Activated CD8-positive, alpha-beta memory T cell treated with anti-CD3 and anti-CD28 coated beads, Interleukin-2, amount 50 U/mL, for 48 hours (primary cell): ENCODE results near the gene CELA1.
A peak's percentile ranks its signal among the peaks of the same experiment; 100 is the strongest.

Experiments used
- DNase-seq: peaks from one replicate; pipeline ENCODE4 v3.0.0-alpha.2; 2020

CELA1 gene

DNA sequence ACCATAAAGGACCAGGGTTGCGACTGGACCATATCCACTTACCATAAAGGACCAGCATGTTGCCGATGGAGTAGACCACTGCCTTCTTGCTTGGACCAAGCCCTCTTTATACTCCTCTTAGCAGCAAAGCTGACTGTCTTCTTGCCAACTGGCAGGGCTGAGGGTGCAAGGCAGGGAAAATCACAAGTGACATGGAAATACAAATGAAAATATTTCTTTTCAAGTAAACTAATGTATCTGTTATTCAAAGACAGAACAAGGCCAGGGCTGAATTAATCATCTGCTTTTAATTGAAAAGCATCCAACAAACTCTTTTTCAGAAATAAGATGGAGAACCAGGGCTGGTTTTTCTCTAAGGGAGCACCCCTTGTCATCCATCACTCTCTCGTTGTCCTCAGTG, at the start of gene CELA1:
CELA1 (minus strand) TSS at position 99 of the 400 bp plus-strand sequence; CDS start at position 58, 41 bp downstream.
- DNase-seq: no peak

DNA sequence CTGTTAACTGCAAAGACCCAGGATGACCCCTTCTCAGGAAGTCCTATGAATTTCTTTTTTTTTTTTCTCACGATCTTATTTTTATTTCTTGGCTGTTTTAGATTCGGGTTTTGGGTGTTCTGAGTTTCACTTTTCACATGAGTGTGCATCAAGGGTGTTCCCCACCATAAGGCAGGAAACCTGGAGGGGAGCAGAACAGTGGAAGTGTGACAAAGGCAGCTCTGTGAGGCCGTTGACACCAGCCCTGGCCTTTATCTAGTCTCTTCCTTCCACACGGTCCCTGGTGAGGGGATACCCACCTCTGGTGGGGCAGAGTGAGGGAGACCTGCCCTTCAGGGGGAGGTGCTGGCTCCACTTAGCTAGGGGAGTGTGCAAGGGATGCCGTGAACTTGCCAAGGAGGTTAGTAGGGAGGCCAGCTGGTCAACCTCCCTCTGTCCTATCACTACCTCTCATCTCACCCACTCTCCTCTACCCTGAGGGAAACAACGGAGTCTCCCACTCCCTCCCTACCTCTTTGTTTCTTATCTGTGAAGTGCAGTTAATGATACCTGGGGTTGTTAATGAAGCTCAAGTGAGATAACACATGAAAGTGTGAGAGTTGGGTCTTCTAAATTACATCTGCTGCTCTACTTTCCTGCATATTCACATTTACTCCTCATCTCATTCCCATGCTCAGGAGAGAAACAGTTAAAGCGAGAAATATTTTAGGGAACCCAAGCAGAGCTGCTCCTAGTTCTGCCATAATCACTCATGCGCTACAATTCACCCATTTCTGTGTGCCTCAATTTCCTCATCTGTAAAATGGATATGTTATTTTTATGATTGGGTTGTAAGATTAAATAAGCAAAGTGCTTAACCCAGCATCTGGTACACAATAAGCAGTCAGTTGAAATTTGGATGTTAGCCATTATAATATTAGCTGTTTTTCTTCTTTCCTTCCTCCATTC, 49.1 kb upstream of the CELA1 start:
- peak; percentile 60 for DNase-seq

DNA sequence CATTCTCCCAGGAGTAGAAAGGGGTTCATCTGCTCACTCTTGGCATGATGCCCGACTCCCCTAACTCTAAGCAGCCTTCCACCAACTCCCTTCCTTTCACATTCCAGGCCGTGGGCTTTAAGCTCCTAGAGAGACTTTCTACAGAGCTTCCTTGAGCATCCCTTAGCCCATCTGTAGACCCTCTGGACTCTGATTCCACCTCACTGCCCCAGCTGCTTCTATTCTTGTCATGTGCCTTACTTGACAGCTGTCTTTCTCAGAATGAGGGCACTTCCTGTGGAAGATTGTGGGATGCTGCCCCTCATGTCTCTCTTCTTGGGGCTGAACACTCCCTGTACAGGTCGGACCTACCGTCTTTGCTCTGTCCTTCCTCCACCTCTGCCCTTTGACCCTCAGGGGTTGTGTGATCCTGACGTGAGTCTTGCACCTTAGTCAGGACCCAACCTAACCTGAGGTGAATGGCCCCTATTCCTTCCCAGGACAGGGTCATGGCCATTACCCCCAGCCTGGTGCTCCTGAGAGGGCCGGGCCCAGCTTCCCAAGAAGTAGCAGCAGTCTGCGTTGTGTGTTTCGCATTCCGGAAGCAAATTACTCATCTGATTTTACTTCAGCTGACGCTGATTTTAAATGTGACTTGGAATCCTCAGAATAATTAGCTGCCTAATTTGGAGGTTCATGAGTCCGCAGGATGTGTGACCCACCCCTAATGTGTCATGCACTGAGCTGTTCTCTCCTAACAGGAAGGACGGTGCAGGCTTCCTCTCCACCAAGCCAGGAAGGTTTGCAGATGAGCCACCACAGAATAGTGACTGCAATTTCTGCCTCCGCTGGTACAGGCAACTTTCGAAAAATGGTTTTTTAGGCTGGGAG, 47.4 kb upstream of the CELA1 start:
- peak; percentile 70 for DNase-seq

DNA sequence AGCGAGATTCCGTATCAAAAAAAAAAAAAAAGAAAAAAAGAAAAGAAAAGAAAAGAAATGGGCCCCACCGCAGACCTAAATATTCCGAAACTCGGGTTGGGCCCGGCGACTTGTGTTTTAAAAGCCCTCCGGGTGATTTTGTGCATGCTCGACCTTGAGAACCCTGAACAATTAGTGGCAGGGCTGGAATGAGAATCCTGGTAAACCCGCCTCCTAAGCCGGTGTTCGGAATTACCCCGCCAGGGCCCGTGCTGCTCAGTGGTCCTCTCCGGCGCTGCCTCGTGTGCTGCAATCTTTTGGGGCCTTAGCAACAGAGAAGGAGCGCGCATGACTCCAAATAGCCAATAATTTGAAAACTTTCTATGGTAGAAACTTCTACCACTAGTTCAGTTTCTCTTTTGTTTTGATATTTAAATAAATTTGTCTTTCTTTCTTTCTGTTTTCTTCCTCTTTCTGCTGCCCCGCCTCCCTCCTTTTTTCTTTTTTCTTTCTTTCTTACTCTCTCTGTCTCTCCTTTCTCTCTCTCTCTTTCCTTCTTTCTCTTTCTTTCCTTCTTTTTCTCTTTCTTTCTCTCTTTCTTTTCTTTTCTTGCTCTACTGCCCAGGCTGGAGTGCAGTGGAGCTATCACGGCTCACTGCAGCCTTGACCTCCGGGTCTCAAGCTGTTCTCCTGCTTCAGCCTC, 46.2 kb upstream of the CELA1 start:
- DNase-seq: peak; percentile 60

DNA sequence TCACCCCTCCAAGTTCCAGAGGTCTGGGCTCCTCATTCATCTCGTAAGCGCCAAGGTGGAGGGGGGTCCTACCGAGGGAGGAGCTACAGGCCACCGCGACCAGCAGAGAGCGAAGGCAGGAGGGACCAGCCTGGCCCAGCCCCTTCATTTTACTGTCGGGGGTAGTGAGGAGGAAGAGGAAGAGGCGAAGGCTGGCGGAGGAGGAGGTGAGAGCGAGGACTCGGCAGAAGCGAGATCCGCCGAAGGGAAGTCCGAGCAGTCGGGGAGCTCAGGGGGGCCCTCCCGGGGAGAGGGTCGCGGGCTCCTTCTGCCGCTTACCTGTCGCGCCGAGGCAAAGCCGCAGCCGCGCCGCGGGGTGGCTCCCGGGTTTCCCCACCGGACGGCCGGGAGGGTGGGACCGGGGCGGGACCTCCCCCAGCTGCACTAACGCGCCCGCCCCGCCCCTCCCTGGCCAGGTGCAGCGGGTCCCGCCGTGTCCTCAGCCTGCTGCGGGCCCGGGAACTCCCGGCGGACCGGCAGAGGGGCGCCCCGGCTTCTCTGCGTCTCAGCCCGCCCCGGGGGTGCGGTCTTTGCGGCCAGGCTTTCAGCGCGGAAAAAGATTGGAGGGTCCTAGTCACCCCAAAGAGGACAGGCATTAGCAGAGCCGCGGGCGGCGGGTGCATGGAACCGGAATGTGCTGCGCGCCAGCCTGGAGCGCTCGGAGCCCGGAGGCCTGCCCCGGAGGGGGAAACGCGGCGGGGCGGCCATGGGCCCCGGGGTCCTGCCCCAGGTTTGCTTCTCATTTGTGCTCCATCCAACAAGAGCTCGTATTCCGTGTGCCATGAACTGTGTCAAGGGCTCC, 45.0 kb upstream of the CELA1 start, which contains the start of gene GALNT6:
GALNT6 (minus strand) TSS at position 124 of the 841 bp plus-strand sequence. CDS start 11,625 bp downstream, outside the sequence.
- peak; percentile 84 for DNase-seq

DNA sequence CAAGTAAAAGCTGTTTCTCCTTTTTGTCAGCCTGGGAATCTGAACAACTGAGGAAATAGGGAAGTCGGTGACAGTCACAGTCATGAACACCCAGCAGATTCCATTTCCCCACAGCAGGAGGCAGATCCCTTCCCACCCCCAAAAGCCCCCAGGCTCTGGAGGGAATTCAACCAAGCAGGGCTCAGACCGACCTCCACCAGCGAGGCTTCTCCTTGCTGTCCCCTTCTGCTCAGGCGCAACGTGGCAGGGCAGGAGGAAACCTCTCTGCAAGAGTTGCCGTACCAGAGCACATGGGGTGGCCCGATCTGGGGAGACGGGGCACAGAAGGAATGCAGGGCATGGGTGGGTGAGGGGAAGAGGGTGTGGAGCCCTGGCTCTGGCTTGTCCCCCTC, 44.4 kb upstream of the CELA1 start:
- peak; percentile 72 for DNase-seq

DNA sequence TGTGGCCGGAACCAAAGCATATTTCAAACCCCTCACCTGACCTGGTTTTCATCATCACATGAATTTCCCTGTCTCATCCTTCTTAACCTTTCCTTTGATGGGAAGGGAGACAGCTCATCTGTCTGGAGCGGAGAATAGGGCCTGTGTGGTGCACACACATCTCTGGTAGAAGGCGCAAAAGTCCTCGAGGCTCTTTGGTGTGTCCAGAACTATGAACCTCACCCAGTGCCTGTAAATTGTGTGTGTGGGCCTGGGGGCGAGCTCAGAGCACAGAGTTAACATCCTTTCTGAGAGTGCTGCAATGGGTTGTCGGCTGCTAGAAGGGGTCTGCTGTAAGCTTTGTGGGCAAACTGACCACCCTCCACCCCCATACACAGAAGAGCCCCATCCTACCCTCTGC, 44.0 kb upstream of the CELA1 start:
- DNase-seq: peak; percentile 54

DNA sequence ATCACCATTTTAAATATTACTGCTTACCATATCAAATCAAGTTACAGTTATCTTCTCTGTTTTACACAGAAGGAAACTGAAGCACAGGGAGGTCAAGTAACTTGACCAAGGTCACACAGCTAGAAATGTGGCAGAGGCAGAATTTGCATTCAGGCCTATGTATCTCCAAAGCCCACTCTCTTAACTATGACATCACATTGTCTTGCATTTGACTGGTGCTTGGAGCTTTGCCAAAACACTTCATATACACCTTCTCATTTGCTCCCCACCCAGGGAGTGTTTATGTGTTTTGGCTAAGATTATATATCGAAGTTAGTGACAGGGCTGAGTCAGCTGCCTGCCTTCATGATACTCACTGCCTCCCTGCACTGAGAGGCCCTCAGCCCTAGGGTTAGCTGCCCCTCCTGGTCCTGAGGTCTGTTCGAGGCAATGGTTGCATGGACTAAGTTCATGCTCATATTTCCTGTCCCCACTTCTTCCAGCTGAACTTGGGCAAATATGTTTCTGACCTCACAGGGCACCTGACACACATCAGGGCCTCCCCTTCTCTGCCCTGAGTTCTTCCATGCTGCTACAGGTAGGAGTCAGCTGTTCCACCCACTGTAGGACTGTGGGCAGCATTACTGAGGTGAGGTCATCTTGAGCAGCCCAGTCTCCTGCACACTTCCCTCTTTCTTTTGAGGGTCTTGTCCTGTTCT, 43.0 kb upstream of the CELA1 start:
- DNase-seq: no peak

DNA sequence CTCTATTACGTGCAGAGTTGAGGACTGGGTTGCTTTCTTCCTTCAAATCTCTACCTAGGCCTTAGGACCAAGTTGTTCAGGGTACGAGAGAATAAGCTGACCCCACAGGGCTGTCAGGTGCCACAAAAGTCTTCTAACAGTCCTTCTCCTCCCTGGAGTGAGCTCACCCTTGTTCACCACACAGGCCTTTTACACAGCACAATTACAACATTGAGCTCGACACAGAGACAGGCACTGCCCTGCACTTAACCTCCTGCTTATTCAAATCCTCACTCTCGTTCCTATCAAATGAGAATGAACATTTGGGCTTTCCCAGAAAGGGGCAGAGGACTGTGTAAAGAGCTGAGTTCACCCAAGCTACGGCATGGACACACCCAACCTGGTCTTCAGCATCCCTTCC, 42.4 kb upstream of the CELA1 start:
- DNase-seq: no peak

DNA sequence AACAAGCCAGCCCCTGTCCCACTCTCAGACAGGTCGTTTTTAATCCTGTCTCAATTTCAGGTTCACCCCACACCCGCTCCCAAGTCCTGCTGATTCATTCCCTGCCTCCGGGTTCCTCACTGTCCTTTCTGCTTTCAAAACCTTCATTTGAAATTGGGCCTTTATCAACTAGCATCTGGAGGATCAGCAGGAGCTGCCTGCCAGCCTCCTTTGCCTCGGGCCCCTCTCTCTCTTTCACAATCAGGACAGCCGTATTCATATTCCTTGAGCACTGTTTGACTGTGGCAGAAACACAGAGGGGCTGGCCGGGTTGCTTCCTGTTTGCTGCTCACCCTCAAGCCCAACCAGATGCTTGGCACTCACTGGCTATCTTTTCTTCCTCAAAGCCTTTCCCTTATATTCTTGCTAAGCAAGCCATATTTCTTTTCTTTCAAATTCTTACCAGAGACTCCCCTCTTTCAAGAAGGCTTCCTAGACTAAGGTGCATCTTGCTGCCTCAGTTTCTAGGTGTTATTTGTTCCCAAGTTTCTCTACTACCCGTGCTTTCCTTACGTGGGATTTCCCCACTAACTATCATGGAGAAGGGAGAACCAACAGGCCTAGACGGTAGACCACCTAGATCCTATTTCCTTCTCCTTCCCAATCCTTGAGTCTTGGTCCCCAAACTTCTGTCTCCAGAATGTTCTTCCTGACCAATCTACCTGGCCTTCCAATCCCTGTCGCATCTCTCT, 41.8 kb upstream of the CELA1 start:
- no peak for DNase-seq

DNA sequence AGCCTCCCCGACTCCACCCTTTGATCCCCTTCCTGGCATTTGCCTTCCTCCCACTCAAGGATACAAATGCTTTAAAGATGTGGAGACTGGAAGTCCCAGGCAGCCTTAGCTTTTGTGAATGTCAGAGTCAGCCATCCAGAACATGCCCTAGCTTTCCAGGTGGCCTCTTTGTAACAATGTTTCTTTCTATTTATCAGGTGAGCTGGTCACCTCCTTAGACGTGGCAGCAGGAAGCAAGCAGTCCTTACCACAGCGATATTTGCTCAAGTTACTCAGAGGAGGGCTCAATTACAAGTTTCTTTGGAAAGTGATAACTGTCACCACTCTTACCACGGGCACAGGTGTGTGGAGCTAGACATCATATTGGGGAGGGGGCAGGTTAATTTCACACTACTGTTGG, 39.9 kb upstream of the CELA1 start:
- DNase-seq: no peak

DNA sequence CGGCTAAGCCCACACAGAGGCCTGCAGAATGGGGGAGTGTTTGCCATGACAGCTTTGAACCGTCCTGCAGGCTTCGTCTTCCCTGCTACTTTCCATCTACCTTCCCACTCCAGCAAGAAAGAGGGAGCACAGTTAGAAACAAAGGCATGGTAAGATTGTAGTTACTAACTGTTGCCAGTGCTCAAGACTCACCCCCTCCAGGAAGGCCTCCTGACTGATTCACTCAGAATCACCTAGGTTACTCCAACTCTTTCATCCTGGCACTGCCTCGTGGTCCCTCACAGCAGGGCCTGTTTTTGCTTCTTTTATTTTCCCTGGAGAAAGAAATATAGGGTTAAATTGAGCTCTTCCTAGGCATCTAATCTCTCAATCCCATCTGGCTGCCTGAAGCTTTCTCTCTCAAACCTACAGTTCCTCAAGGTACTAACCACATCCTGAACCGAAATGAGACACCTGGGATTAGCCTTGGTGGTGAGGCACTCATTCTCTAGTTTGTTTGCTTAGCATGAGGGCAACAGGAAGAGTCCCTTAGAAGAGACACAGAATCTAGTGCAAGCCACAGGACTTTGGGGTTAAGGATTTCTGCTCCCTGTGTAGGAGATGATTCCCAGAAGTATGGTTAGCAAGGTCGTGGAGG, 36.9 kb upstream of the CELA1 start:
- DNase-seq: no peak

DNA sequence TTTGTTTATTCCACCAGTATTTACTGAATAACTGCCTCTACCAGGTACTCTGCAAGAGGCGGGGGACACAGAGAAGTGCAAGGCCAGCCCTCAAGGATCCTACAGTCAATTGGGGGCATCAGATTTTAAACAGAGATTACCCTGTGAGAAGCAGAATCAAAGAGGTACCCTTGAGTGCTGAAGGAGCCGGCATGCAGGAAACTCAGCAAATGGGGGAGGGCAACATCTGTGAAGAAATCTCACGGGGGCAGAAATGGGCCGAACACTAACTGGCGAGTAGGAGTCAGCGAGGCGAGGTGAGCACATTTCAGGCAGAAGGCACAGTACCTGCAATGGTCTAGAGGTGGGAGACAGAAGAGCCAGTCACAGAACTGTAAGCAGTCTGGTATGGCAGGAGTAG, 35.7 kb upstream of the CELA1 start:
- no peak for DNase-seq

DNA sequence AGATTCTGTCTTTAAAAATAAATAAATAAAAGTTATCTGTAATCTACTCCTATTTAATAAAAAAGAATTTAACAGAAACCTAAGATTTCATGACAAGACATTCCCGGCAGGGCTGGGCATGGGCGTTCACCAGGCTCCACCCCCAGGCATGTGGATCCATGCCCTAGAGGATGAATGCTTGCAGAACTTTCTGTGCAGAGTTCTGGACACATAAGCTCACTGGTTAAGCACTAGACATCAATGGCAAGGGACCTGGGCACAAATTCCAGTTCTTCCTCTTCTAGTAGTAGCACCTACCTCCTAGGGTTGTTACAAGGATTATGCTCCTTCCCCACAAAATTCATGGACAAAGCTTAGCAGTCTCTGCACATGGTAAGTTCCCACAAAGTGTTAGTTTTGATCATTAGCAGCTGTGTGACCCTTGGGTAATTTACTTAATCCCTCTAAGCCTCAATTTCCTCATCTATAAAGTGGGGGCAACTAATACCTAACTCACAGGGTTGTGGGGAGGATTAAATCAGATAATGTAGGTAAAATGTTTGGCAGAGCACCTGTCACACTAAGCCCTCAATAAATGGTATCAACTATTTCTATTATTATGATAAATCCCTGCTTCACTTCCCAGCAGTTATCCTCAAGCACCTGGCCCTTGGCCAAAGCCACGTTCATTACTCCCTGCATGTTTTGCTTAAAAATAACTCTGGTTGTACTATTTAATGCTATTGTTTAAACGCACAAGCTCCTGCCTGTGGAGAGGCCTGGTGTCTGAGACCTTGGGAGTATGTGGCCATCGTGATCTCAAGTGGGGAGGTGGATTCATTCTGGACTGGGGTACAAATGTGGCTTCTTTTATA, 35.0 kb upstream of the CELA1 start:
- DNase-seq: no peak

DNA sequence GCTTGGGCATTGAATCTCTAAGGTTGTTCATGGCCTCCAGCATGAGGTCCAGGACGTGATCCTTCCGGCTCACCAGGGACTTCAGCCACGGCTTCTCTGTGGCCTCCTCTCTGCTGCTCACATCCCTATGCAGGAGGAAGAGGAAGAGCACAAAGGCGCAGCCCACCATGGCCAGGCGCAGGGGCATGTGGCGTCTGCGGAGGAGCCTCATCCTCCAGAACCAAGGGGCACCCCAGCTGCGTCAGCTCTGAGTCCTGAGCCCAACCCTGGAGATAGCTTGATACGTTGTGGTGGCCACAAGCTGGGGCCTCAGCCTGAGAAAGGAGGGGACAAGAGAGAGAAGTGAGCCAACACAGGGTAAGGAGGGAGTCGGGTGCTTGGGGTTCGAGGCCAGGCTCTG, 33.1 kb upstream of the CELA1 start:
- DNase-seq: no peak

DNA sequence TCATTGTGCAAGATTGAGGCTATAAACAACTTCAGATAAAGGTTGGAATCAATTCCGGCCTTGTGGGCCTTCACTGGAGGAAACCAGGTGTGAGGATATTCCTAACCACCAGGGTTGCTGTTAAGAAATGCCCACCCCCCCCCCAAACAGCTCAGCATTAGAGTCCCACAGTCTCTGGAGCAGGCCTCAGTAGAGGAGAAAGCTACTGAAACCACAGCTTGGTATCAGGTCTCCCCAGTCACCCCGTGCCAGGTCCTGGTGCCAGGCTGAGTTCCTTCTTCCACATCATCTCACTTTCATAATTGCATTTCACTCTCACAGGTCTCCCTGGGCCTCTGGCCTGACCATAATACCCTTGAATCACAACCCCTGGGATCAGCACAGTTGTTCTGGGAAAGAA, 32.3 kb upstream of the CELA1 start:
- DNase-seq: no peak

DNA sequence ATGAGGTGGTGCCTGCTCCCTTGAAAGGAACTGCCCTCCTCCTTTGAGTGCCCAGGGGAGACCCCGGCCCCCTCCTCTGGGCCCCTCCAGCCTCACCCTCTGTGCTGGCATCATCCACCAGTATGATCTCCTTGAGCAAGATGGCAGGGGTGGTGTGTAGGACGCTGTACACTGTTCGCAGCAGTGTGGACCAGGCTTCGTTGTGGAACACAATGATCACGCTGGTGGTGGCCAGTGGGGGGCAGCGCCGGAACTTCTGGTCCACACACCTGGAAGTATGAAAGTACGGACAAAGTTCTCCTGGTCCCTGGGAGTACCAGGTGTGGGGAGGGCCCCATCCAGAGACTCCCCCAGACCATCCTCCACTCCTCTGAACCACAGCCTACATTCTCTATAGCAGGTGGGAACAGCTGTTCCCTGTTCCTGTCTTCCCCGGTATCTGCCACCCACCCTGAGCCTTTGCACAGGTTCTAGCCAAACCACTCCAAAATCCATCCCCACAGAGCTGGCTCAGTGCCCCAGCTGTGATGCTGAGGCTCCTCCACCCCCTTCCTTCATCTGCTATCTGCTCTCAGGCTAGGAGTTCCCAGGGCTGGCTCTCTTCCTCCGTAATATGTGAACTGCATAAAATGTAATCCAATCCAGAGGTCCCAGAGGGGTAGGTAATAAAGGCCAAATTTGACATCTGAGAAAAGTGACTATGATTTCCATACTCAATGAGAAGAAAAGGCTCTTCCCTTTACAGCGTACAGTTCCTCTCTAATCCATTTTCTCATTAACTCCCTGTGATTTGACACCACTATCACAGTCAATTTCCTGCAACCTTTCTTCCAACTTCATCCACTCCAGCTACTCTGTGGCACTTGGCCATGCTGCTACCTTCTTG, 30.9 kb upstream of the CELA1 start:
- no peak for DNase-seq

DNA sequence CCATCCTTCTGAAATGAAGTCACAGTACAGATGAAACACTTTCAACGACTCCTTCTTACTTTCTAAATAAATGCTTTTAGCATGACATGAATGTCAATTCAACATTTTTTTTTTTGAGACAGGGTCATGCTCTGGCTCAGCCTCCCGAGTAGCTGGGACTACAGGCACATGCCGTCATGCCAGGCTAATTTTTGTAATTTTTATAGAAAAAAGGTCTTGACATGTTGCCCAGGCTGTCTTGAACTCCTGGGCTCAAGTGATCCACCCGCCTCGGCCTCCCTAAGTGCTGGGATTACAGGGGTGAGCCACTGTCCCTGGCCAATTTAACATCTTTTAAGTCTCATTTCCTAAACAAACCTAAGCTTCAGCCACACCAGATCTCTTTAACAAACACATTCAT, 28.4 kb upstream of the CELA1 start:
- no peak for DNase-seq
